ENCODE measurements around the gene F9.

Gene F9

GRCh38 chrX:139554991-139555675, 24.6 kb downstream of the F9 start:
- H3K4me3 ChIP-seq (ENCODE audit: low read depth, low read length) = no peak overlapping the region
- TF ChIP-seq CTCF (IDR thresholded peaks at IDR 0.05; ENCODE audit: borderline replicate concordance, insufficient read depth, low read depth, low read length) = no peak

GRCh38 chrX:139559383-139560042, 29.0 kb downstream of the F9 start:
- TF ChIP-seq CTCF (IDR thresholded peaks at IDR 0.05; ENCODE audit: borderline replicate concordance, insufficient read depth, low read depth, low read length) = peak; percentile 51; the same call in 1 of the 2 replicates
- no peak overlapping the region for H3K4me3 ChIP-seq (ENCODE audit: low read depth, low read length)

- no peak overlapping the region for H3K4me3 ChIP-seq (ENCODE audit: low read depth, low read length)
- no peak for TF ChIP-seq CTCF (IDR thresholded peaks at IDR 0.05; ENCODE audit: borderline replicate concordance, insufficient read depth, low read depth, low read length)
These were observed 29.7 kb downstream of the F9 start for GRCh38 chrX:139560221-139560620.

GRCh38 chrX:139563251-139563650, 32.7 kb downstream of the F9 start:
- no peak overlapping the region for H3K4me3 ChIP-seq (ENCODE audit: low read depth, low read length)
- no peak for TF ChIP-seq CTCF (IDR thresholded peaks at IDR 0.05; ENCODE audit: borderline replicate concordance, insufficient read depth, low read depth, low read length)

GRCh38 chrX:139566981-139567380, 36.4 kb downstream of the F9 start:
- TF ChIP-seq CTCF (IDR thresholded peaks at IDR 0.05; ENCODE audit: borderline replicate concordance, insufficient read depth, low read depth, low read length) = no peak
- no peak overlapping the region for H3K4me3 ChIP-seq (ENCODE audit: low read depth, low read length)

- TF ChIP-seq CTCF (IDR thresholded peaks at IDR 0.05; ENCODE audit: borderline replicate concordance, insufficient read depth, low read depth, low read length) = no peak
- no peak overlapping the region for H3K4me3 ChIP-seq (ENCODE audit: low read depth, low read length)
These were observed 50.5 kb downstream of the F9 start for GRCh38 chrX:139581068-139581467.

GRCh38 chrX:139585613-139586012, 55.1 kb downstream of the F9 start:
- TF ChIP-seq CTCF (IDR thresholded peaks at IDR 0.05; ENCODE audit: borderline replicate concordance, insufficient read depth, low read depth, low read length) = no peak
- H3K4me3 ChIP-seq (ENCODE audit: low read depth, low read length) = no peak overlapping the region
